Loucy (cell line): ENCODE measurements around the gene NHLRC2.
"Not testable (repeated sequence)": the region's sequence is repeated elsewhere in the genome, so short reads cannot be mapped to it uniquely, and the experiment has no call there.

Source experiments
- H2AFZ ChIP-seq: fragments of 200-600 bp; sonication (generic); 2 replicates; pipeline ENCODE4 v1.6.0; 2016; ENCODE audit warnings: antibody characterized with exemption, mild to moderate bottlenecking, low read length, moderate library complexity
- H3F3A ChIP-seq: fragments of 200-600 bp; 2 replicates; pipeline ENCODE4 v1.6.0; 2016; ENCODE audit warnings: antibody characterized with exemption, low read depth, mild to moderate bottlenecking
- H3K27me3 ChIP-seq: fragments of 200-600 bp; sonication (generic); 2 replicates; pipeline ENCODE4 v1.6.1; 2014; ENCODE audit warnings: low read length, mild to moderate bottlenecking; ENCODE audit not compliant: insufficient read depth, poor library complexity, severe bottlenecking
- H3K36me3 ChIP-seq: fragments of 200-600 bp; sonication (generic); 2 replicates; pipeline ENCODE4 v1.6.1; 2016; ENCODE audit warnings: low read length; ENCODE audit not compliant: insufficient read depth
- H3K4me1 ChIP-seq: fragments of 200-600 bp; sonication (generic); 2 replicates; pipeline ENCODE4 v1.5.1; 2014; ENCODE audit warnings: low read length, mild to moderate bottlenecking; ENCODE audit not compliant: insufficient read depth, poor library complexity, severe bottlenecking
- H3K4me2 ChIP-seq: fragments of 200-600 bp; sonication (generic); 2 replicates; pipeline ENCODE4 v1.6.0; 2014; ENCODE audit warnings: antibody characterized with exemption, low read length, low read depth, mild to moderate bottlenecking; ENCODE audit not compliant: poor library complexity, severe bottlenecking
- H3K4me3 ChIP-seq: fragments of 200-600 bp; sonication (generic); 2 replicates; pipeline ENCODE4 v1.5.1; 2014; ENCODE audit warnings: low read length, mild to moderate bottlenecking, mixed read lengths; ENCODE audit not compliant: poor library complexity, severe bottlenecking
- H3K79me2 ChIP-seq: fragments of 200-600 bp; sonication (generic); 2 replicates; pipeline ENCODE4 v1.6.1; 2014; ENCODE audit warnings: low read length; ENCODE audit not compliant: insufficient read depth
- H3K9ac ChIP-seq: fragments of 200-600 bp; sonication (generic); 2 replicates; pipeline ENCODE4 v1.6.0; 2014; ENCODE audit warnings: mild to moderate bottlenecking, low read depth, low read length, moderate library complexity; ENCODE audit not compliant: poor library complexity, severe bottlenecking
- H3K9me2 ChIP-seq: fragments of 200-600 bp; sonication (generic); replicated peaks from 2 replicates; pipeline ENCODE4 v1.6.1; 2016; ENCODE audit warnings: low read depth, low read length, mixed read lengths
- H3K9me3 ChIP-seq: fragments of 200-600 bp; sonication (generic); 2 replicates; pipeline ENCODE4 v1.6.1; 2014; ENCODE audit warnings: mild to moderate bottlenecking, antibody characterized with exemption, low read length, low read depth; ENCODE audit not compliant: insufficient read depth
- H4K20me1 ChIP-seq: fragments of 200-600 bp; sonication (generic); 2 replicates; pipeline ENCODE4 v1.6.0; 2014; ENCODE audit warnings: antibody characterized with exemption, low read length, mild to moderate bottlenecking; ENCODE audit not compliant: insufficient read depth, poor library complexity, severe bottlenecking
- CTCF ChIP-seq: fragments of 200-600 bp; sonication (generic); conservative IDR thresholded peaks from 2 replicates; pipeline ENCODE4 v1.5.1; 2014; ENCODE audit warnings: mild to moderate bottlenecking, antibody characterized with exemption, low read length
- EZH2phosphoT487 ChIP-seq: fragments of 200-600 bp; IDR thresholded peaks from 2 replicates; pipeline ENCODE4 v1.6.1; 2018; ENCODE audit warnings: antibody characterized with exemption, mild to moderate bottlenecking, moderate library complexity, borderline replicate concordance

Gene NHLRC2

GRCh38 chr10:113823389-113823788 lies 31.1 kb upstream of the NHLRC2 start:
- no peak overlapping the region for H3K4me3 ChIP-seq
- H3K9ac ChIP-seq = no peak overlapping the region
- H3K4me2 ChIP-seq = no peak overlapping the region
- no peak for TF ChIP-seq CTCF
- no peak for TF ChIP-seq EZH2phosphoT487
- no peaks in the 10 kb centered on the region for H3F3A ChIP-seq
- no peaks in the 10 kb centered on the region for H3K9me2 ChIP-seq
- H2AFZ ChIP-seq = no peak overlapping the region
- peaks cover 15% of the 10 kb centered on the region for H3K4me1 ChIP-seq
- no peaks in the 10 kb centered on the region for H3K9me3 ChIP-seq
- no peaks in the 10 kb centered on the region for H3K27me3 ChIP-seq
- H4K20me1 ChIP-seq = no peaks in the 10 kb centered on the region
- no peaks in the 10 kb centered on the region for H3K36me3 ChIP-seq
- H3K79me2 ChIP-seq = no peaks in the 10 kb centered on the region

GRCh38 chr10:113825791-113826190 lies 28.7 kb upstream of the NHLRC2 start:
- no peaks in the 10 kb centered on the region for H3K79me2 ChIP-seq
- TF ChIP-seq EZH2phosphoT487 (no peak), CTCF (no peak)
- no peaks in the 10 kb centered on the region for H3K27me3 ChIP-seq
- no peaks in the 10 kb centered on the region for H3K9me3 ChIP-seq
- H2AFZ ChIP-seq = no peak overlapping the region
- no peaks in the 10 kb centered on the region for H3K36me3 ChIP-seq
- H3K4me1 ChIP-seq = peaks cover 15% of the 10 kb centered on the region
- H3F3A ChIP-seq = no peaks in the 10 kb centered on the region
- no peak overlapping the region for H3K9ac ChIP-seq
- no peak overlapping the region for H3K4me3 ChIP-seq
- no peak overlapping the region for H3K4me2 ChIP-seq
- no peaks in the 10 kb centered on the region for H4K20me1 ChIP-seq
- no peaks in the 10 kb centered on the region for H3K9me2 ChIP-seq

DNA sequence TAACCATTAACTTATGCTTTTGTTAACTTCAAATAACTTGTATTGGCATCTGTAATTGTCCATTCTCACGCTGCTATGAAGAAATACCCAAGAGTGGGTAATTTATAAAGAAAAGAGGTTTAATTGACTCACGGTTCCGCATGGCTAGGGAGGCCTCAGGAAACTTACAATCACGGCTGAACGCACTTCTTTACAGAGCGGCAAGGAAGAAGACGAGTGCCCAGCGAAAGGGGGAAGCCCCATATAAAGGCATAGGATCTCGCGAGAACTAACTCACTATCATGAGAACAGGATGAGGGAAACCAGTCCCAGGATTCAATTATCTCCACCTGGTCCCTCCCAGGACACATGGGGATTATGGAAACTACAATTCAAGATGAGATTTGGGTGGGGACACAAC lies 25.9 kb upstream of the NHLRC2 start:
- H4K20me1 ChIP-seq, H2AFZ ChIP-seq, H3K9ac ChIP-seq: not testable (repeated sequence)

DNA sequence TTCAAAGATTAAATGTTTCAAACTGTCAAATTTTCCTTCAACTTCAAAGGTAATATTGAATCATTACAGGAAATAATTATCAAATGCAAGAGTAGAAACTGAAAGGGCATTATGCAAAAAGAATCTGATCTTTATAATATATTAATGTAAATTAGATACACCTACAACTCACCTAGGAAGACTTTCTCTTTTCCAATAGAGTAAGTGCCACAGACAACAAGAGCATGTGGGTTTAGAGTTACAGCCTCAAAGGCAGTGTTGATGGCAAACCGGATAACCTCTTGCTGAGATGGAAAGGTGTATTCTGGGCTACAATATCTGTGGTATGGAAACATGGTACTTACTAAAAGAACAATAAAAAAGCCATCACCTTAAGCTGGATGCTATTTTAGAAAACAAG lies 12.3 kb upstream of the NHLRC2 start:
- H3K9me3 ChIP-seq = no peaks in the 10 kb centered on the region
- no peak for TF ChIP-seq EZH2phosphoT487
- TF ChIP-seq CTCF = no peak
- H3K36me3 ChIP-seq = peaks cover 20% of the 10 kb centered on the region; the same call in 1 of the 2 replicates
- H3K4me2 ChIP-seq = peak overlapping the region; percentile 95
- H3K27me3 ChIP-seq = no peaks in the 10 kb centered on the region
- peaks cover 94% of the 10 kb centered on the region for H3K79me2 ChIP-seq
- no peaks in the 10 kb centered on the region for H3K9me2 ChIP-seq
- H2AFZ ChIP-seq = no peak overlapping the region
- peaks cover 77% of the 10 kb centered on the region for H3K4me1 ChIP-seq
- no peaks in the 10 kb centered on the region for H3F3A ChIP-seq
- H4K20me1 ChIP-seq = no peaks in the 10 kb centered on the region
- peak overlapping the region; percentile 13 for H3K9ac ChIP-seq
- H3K4me3 ChIP-seq = peak overlapping the region; percentile 87

More for the DNA sequence above, 25.9 kb upstream of the NHLRC2 start:
- not testable (repeated sequence) for H3K9me2 ChIP-seq, H3K4me2 ChIP-seq, H3K27me3 ChIP-seq, H3K9me3 ChIP-seq, H3F3A ChIP-seq, H3K4me3 ChIP-seq, H3K79me2 ChIP-seq, H3K36me3 ChIP-seq
- peaks cover 11% of the 10 kb centered on the region for H3K4me1 ChIP-seq
